Left ventricle myocardium inferior (tissue), 1 donor: ENCODE data around the gene TMEM163. TPM values are rescaled to one million over a fixed set of nuclear protein-coding genes. Genes with fewer than 3 reads are reported as not detected.

ENCODE experiments used
- DNase-seq: peaks from one replicate; pipeline ENCODE4 v3.0.0-alpha.2; 2020
- H3K27ac ChIP-seq: fragments of 200-600 bp; replicated peaks from 2 replicates; pipeline ENCODE4 v1.8.0; 2021
- H3K27me3 ChIP-seq: fragments of 200-600 bp; 2 replicates; pipeline ENCODE4 v1.8.0; 2021; ENCODE audit warnings: low read depth
- H3K36me3 ChIP-seq: fragments of 200-600 bp; 2 replicates; pipeline ENCODE4 v1.8.0; 2021
- H3K4me1 ChIP-seq: fragments of 200-600 bp; 2 replicates; pipeline ENCODE4 v1.8.0; 2021
- H3K4me3 ChIP-seq: fragments of 200-600 bp; 2 replicates; pipeline ENCODE4 v1.8.0; 2021; ENCODE audit warnings: mild to moderate bottlenecking, moderate library complexity
- H3K9me3 ChIP-seq: fragments of 200-600 bp; replicated peaks from 2 replicates; pipeline ENCODE4 v1.8.0; 2021
- intact Hi-C: fragments of 100-400 bp; cut with micrococcal nuclease; formaldehyde crosslinking; loops from one replicate; pipeline ENCODE4 v1.11.0; 2022
- total RNA-seq: library from RNA; stranded (reverse); fragmentation: NEBNext Ultra II Directional; extraction: Animal tissue kit (Norgen Biotek cat#: 25700); gene quantifications from one replicate; pipeline ENCODE4 v1.2.1, GENCODE V29; 2021
- TF ChIP-seq, protein P1 (sequence below): fragments of 200-600 bp; IDR thresholded peaks from 2 replicates; pipeline ENCODE4 v1.8.0; 2021; ENCODE audit warnings: antibody characterized with exemption, mild to moderate bottlenecking, borderline replicate concordance
- donor health status: DM: no; HTN: yes; CAD: no; lungs with severe emphysema.

Gene TMEM163
- total RNA-seq, 1 donor from 2014 or later: 0.22 TPM

- Histone ChIP-seq H3K36me3 (no peaks in the 10 kb centered on the region), H3K27ac (no peak overlapping the region), H3K9me3 (peaks cover 24% of the 10 kb centered on the region), H3K27me3 (no peaks in the 10 kb centered on the region), H3K4me3 (no peak overlapping the region), H3K4me1 (no peaks in the 10 kb centered on the region)
- DNase-seq: no peak
- TF ChIP-seq, protein P1, sequence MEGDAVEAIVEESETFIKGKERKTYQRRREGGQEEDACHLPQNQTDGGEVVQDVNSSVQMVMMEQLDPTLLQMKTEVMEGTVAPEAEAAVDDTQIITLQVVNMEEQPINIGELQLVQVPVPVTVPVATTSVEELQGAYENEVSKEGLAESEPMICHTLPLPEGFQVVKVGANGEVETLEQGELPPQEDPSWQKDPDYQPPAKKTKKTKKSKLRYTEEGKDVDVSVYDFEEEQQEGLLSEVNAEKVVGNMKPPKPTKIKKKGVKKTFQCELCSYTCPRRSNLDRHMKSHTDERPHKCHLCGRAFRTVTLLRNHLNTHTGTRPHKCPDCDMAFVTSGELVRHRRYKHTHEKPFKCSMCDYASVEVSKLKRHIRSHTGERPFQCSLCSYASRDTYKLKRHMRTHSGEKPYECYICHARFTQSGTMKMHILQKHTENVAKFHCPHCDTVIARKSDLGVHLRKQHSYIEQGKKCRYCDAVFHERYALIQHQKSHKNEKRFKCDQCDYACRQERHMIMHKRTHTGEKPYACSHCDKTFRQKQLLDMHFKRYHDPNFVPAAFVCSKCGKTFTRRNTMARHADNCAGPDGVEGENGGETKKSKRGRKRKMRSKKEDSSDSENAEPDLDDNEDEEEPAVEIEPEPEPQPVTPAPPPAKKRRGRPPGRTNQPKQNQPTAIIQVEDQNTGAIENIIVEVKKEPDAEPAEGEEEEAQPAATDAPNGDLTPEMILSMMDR: no peak
- intact Hi-C loops: no loop called here
Observed at GRCh38 chr2:134470561-134471168, 248.1 kb downstream of the TMEM163 start.

- Histone ChIP-seq H3K9me3 (peaks cover 24% of the 10 kb centered on the region), H3K36me3 (no peaks in the 10 kb centered on the region), H3K27ac (no peak overlapping the region), H3K4me1 (no peaks in the 10 kb centered on the region), H3K4me3 (no peak overlapping the region), H3K27me3 (no peaks in the 10 kb centered on the region)
- TF ChIP-seq, protein P1: no peak
- intact Hi-C loops: loop anchor here (10.0 kb wide), 1 partner anchor 425 kb away; no protein-coding TSS in a partner anchor
- DNase-seq: no peak
Observed at GRCh38 chr2:134469516-134470115, 249.2 kb downstream of the TMEM163 start.

GRCh38 chr2:134468776-134469175 is 250.0 kb downstream of the TMEM163 start:
- Histone ChIP-seq H3K9me3 (peaks cover 19% of the 10 kb centered on the region), H3K27ac (no peak overlapping the region), H3K27me3 (no peaks in the 10 kb centered on the region), H3K4me3 (no peak overlapping the region), H3K4me1 (no peaks in the 10 kb centered on the region), H3K36me3 (no peaks in the 10 kb centered on the region)
- intact Hi-C loops: loop anchor here (10.0 kb wide), 1 partner anchor 426 kb away; no protein-coding TSS in a partner anchor
- TF ChIP-seq, protein P1: no peak
- DNase-seq: no peak

- Histone ChIP-seq H3K9me3 (peaks cover 13% of the 10 kb centered on the region), H3K36me3 (no peaks in the 10 kb centered on the region), H3K4me1 (no peaks in the 10 kb centered on the region), H3K27ac (no peak overlapping the region), H3K4me3 (no peak overlapping the region), H3K27me3 (no peaks in the 10 kb centered on the region)
- intact Hi-C loops: loop anchor here (10.0 kb wide), 1 partner anchor 427 kb away; no protein-coding TSS in a partner anchor
- TF ChIP-seq, protein P1: no peak
- DNase-seq: no peak
Observed at GRCh38 chr2:134468164-134468563, 250.6 kb downstream of the TMEM163 start.

- Histone ChIP-seq H3K27ac (no peak overlapping the region), H3K36me3 (no peaks in the 10 kb centered on the region), H3K27me3 (no peaks in the 10 kb centered on the region), H3K4me3 (no peak overlapping the region), H3K4me1 (no peaks in the 10 kb centered on the region), H3K9me3 (no peaks in the 10 kb centered on the region)
- TF ChIP-seq, protein P1: peak; percentile 55
- intact Hi-C loops: loop anchor here (10.0 kb wide), 1 partner anchor 429 kb away; no protein-coding TSS in a partner anchor
- no peak for DNase-seq
Observed at GRCh38 chr2:134466141-134466540, 252.7 kb downstream of the TMEM163 start.
